ENCODE measurements around the gene SKIL.

DNA sequence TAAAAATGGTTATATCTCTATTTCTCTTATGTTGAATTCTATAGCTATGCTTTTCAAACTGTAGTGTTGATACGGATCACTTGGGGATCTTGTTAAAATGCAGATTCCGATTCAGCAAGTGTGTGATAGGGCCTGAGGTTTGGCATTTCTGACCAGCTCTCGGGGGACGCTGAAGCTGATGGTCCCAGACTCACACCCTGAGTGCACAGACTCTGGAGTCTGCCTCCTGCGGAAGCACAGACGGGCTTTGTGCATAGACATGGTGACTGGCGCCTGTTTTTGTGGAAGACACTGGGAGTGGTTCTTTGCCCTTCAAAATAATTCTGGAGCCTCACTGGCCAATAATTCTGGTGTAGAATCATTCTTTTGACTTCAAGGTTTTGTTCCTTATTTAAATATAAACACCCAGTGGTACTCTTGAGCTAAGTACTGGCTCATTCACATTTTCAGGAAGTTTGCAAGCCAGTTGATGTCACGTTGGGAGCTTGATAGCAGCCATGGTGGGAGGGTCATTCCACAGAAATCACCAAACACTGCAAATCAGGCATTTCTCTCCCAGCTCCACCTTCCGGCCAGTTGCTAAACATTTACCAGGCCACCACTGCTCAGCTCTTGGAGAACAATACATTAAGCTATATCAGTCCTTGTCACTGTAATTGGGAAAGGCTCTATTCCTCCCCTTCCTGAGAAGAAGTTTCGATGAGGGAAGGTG, 80.3 kb downstream of the SKIL start:
- no peak for TF ChIP-seq POLR2A (IDR thresholded peaks at IDR 0.05)
- TF ChIP-seq, protein P1, sequence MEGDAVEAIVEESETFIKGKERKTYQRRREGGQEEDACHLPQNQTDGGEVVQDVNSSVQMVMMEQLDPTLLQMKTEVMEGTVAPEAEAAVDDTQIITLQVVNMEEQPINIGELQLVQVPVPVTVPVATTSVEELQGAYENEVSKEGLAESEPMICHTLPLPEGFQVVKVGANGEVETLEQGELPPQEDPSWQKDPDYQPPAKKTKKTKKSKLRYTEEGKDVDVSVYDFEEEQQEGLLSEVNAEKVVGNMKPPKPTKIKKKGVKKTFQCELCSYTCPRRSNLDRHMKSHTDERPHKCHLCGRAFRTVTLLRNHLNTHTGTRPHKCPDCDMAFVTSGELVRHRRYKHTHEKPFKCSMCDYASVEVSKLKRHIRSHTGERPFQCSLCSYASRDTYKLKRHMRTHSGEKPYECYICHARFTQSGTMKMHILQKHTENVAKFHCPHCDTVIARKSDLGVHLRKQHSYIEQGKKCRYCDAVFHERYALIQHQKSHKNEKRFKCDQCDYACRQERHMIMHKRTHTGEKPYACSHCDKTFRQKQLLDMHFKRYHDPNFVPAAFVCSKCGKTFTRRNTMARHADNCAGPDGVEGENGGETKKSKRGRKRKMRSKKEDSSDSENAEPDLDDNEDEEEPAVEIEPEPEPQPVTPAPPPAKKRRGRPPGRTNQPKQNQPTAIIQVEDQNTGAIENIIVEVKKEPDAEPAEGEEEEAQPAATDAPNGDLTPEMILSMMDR (IDR thresholded peaks at IDR 0.05), result no peak
- no peak for TF ChIP-seq EP300 (IDR thresholded peaks at IDR 0.05)

Data from sigmoid colon (tissue), 4 donors.